Fibroblast of the aortic adventitia (primary cell): Measurements from ENCODE around the gene ITPRIP. TPM values are rescaled to one million over a fixed set of nuclear protein-coding genes. Genes with fewer than 3 reads are reported as not detected.

Experiments
- DNase-seq: peaks from one replicate; pipeline ENCODE4 v3.0.0-alpha.2; 2010; ENCODE audit warnings: low read depth
- H3K4me3 ChIP-seq: 2 replicates; pipeline ENCODE4 v1.5.1; 2011; ENCODE audit warnings: low read depth, mild to moderate bottlenecking, control low read depth, low read length, moderate library complexity
- CTCF ChIP-seq: IDR thresholded peaks from 2 replicates; pipeline ENCODE4 v1.5.1; 2011; ENCODE audit warnings: mild to moderate bottlenecking, low read length, control low read depth, inconsistent platforms; ENCODE audit not compliant: insufficient read depth
- total RNA-seq: library from RNA; depleted of rRNA; stranded (reverse); fragments of >200 nt; gene quantifications from 2 replicates; pipeline ENCODE4 v1.2.3, GENCODE V29; 2012; ENCODE audit warnings: low replicate concordance

ITPRIP gene
- total RNA-seq, 1 donor, result 15.7 TPM

DNA sequence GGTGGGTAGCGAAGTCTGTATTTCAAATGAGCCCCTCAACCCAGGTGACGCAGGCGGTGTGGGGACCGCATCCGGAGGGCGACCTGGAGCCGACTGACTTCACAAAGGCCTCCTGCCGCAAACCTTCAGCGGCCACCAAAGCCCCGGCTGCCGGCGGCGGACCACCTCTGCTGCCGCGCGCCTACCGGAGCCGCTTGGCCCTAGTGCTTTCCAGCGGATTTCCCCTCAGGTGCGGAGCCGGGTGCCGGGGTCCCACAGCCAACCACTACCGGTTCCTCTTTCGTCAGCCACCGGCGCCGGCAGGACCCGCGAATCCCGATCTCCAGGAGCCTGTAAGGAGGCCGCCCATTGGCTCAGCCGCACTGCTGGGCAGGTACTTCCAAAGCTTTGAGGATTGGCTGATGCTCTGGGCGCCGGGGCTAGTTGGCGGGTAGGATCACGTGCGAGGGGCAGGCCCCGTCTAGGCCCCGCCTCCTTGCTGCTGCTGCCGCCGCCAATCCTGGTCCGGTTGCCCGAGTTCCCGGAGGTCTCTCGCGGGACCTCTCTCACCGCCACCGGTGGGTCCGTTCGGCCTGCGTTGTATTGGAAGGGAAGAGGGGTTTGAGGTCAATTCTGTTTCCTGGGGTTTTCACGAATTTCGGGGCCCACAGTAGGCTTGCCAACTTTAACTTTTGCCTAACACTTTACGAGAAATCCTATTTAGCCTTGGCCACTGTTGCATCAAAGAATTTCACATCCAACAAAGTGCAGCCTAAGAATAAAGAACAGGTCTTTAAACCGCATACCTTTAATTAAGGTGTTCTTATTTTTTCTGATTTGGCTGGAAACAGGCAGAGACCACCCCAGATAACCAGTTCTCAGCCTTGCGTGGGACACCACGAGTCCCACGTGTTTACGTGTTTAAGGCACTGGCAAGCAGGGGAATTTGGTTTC is 69.3 kb downstream of the ITPRIP start, which contains the start of gene GSTO2:
TSS of gene GSTO2 (plus strand) at position 472 of the 933 bp plus-strand sequence. CDS start 5,732 bp downstream, outside the sequence.
- no peak for TF ChIP-seq CTCF
- peak; percentile 96 for DNase-seq
- H3K4me3 ChIP-seq, result peak within 1 kb of the TSS; percentile 82

GRCh38 chr10:104268405-104268712 is 69.9 kb downstream of the ITPRIP start:
- H3K4me3 ChIP-seq, result peak overlapping the region; percentile 82

GRCh38 chr10:104267721-104268404 is 70.4 kb downstream of the ITPRIP start:
- no peak for TF ChIP-seq CTCF
- no peak for DNase-seq
- peak overlapping the region; percentile 82 for H3K4me3 ChIP-seq

More at GRCh38 chr10:104268405-104268712, 69.9 kb downstream of the ITPRIP start:
- peak; percentile 13 for DNase-seq
- TF ChIP-seq CTCF, result no peak

DNA sequence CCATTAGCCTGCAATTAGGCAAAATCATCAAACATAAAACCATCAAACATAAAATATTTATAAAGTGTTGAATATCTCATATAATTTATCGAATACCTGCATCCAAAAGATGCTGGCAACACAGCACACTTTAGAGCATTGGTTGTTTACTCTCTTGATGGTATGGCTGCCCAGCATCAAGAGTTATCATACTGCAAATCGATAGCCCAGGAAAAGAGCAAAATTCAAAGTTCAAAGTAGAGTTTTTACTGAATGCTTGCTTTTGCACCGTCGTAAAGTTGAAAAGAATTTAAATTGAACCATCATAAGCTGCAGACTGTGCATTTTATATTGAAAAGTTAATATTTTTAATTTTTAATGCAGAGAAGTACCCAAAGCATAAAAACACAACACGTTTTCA is 73.5 kb downstream of the ITPRIP start:
- H3K4me3 ChIP-seq, result no peak overlapping the region
- TF ChIP-seq CTCF, result no peak
- no peak for DNase-seq

DNA sequence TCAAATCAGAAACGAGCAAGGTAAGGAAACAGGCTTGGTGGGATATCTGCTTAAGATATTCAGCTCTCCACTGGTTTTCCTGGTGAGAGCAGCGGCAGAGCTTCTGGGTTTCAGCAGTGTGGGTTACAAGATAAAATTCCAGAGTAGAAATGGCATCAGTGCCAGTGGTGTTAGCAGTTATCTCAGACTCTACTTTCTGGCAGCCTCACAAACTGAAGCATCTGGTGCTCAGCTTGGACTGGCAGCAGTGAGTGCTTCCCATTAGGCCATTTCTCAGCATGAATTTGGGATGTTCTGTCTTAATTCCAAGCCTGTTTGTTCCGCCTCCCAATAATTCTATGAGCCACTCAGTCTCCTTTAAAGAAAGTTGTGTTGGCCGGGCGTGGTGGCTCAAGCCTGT is 76.2 kb downstream of the ITPRIP start:
- no peak overlapping the region for H3K4me3 ChIP-seq
- no peak for DNase-seq
- TF ChIP-seq CTCF, result no peak

- peak; percentile 70 for DNase-seq
- TF ChIP-seq CTCF, result no peak
- H3K4me3 ChIP-seq, result no peak overlapping the region
Observed at GRCh38 chr10:104260775-104261115, 77.5 kb downstream of the ITPRIP start.
